Measurements from ENCODE around the gene CPSF3. TPM values are rescaled to one million over a fixed set of nuclear protein-coding genes. Genes with fewer than 3 reads are reported as not detected.

CPSF3 gene
- total RNA-seq, 2 experiments from 2014 or later: 13.2 to 13.8 TPM

GRCh38 chr2:9441556-9441955, 18.1 kb downstream of the CPSF3 start:
- ChIA-PET CTCF (no interaction called here), POLR2A (no interaction called here)
- no peak for ATAC-seq (ENCODE audit: poor library complexity)
- Histone ChIP-seq H3K27ac (ENCODE audit: low read depth in 1 of 2, low read length in 2 of 2) (no peak overlapping the region), H3K4me1 (ENCODE audit: insufficient read depth, low read length) (no peaks in the 10 kb centered on the region), H3K36me3 (ENCODE audit: insufficient read depth, low read length) (peaks cover 43% of the 10 kb centered on the region), H3K9me3 (ENCODE audit: control insufficient read depth in 1 of 2, insufficient read depth in 1 of 2, low read length in 2 of 2) (no peaks in the 10 kb centered on the region), H3K4me3 (ENCODE audit: low read length) (no peak overlapping the region), H3K27me3 (ENCODE audit: control insufficient read depth in 1 of 2, insufficient read depth in 2 of 2, low read length in 2 of 2) (no peaks in the 10 kb centered on the region)
- intact Hi-C loops (cut with DNase I, micrococcal nuclease): no loop called here
- Mint-ChIP-seq H3K27ac (no peak overlapping the region), H3K27me3 (no peaks in the 10 kb centered on the region), H3K36me3 (ENCODE audit: low read depth) (peaks cover 77% of the 10 kb centered on the region), H3K9me3 (no peaks in the 10 kb centered on the region), H3K4me1 (ENCODE audit: low read depth) (peaks cover 9% of the 10 kb centered on the region), H3K4me3 (no peak overlapping the region)
- TF ChIP-seq, protein P1, sequence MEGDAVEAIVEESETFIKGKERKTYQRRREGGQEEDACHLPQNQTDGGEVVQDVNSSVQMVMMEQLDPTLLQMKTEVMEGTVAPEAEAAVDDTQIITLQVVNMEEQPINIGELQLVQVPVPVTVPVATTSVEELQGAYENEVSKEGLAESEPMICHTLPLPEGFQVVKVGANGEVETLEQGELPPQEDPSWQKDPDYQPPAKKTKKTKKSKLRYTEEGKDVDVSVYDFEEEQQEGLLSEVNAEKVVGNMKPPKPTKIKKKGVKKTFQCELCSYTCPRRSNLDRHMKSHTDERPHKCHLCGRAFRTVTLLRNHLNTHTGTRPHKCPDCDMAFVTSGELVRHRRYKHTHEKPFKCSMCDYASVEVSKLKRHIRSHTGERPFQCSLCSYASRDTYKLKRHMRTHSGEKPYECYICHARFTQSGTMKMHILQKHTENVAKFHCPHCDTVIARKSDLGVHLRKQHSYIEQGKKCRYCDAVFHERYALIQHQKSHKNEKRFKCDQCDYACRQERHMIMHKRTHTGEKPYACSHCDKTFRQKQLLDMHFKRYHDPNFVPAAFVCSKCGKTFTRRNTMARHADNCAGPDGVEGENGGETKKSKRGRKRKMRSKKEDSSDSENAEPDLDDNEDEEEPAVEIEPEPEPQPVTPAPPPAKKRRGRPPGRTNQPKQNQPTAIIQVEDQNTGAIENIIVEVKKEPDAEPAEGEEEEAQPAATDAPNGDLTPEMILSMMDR (IDR thresholded peaks at IDR 0.05): no peak
- no peak for DNase-seq

DNA sequence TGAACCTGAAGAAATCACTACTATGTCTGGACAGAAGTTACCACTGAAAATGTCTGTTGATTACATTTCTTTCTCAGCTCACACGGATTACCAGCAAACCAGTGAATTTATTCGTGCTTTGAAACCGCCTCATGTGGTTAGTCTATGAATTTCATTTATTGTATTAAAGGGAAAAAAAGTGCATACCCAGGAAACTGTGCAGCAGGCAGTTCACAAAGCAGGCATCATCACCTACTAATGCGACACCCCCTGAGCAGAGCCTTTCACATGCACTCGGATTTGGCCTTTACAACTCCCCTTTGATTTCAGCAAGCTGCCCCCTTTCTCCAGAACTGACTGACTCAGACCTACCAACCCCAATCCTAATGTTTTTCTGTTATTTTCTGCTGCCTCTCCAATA, 20.1 kb downstream of the CPSF3 start:
- ATAC-seq (ENCODE audit: poor library complexity) (no peak), DNase-seq (no peak)
- TF ChIP-seq, protein P1 (IDR thresholded peaks at IDR 0.05): no peak
- H3K4me3 Mint-ChIP-seq: no peak overlapping the region
- no peaks in the 10 kb centered on the region for H3K27me3 ChIP-seq (ENCODE audit: control insufficient read depth in 1 of 2, insufficient read depth in 2 of 2, low read length in 2 of 2)
- no peaks in the 10 kb centered on the region for H3K27me3 Mint-ChIP-seq
- H3K27ac ChIP-seq (ENCODE audit: low read depth in 1 of 2, low read length in 2 of 2): no peak overlapping the region
- no peaks in the 10 kb centered on the region for H3K9me3 Mint-ChIP-seq
- no peaks in the 10 kb centered on the region for H3K4me1 ChIP-seq (ENCODE audit: insufficient read depth, low read length)
- intact Hi-C loops (cut with DNase I, micrococcal nuclease): no loop called here
- H3K4me1 Mint-ChIP-seq (ENCODE audit: low read depth): peaks cover 9% of the 10 kb centered on the region
- no peak overlapping the region for H3K27ac Mint-ChIP-seq
- no peaks in the 10 kb centered on the region for H3K9me3 ChIP-seq (ENCODE audit: control insufficient read depth in 1 of 2, insufficient read depth in 1 of 2, low read length in 2 of 2)
- peaks cover 70% of the 10 kb centered on the region for H3K36me3 Mint-ChIP-seq (ENCODE audit: low read depth)
- ChIA-PET POLR2A (no interaction called here), CTCF (no interaction called here)
- H3K36me3 ChIP-seq (ENCODE audit: insufficient read depth, low read length): peaks cover 49% of the 10 kb centered on the region
- H3K4me3 ChIP-seq (ENCODE audit: low read length): no peak overlapping the region

DNA sequence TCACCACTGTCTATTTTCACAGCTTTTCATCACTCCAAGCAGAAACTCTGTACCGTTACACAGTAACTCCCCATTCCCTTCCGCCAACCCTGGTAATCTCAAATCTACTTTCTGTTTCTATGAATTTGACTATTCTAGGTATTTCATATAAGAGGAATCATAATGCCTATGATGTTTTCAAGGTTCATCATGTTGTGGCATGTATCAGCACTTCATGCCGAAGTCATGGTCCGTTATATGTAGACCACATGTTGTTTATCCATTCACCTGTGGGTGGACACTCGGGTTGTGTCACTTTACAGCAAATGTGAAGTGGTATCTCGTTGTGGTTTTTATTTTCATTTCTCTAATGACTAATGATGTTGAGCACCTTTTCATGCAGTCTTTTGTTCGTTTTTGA, 21.6 kb downstream of the CPSF3 start:
- H3K27ac Mint-ChIP-seq: no peak overlapping the region
- peaks cover 9% of the 10 kb centered on the region for H3K4me1 Mint-ChIP-seq (ENCODE audit: low read depth)
- no peak for ATAC-seq (ENCODE audit: poor library complexity)
- intact Hi-C loops (cut with DNase I, micrococcal nuclease): no loop called here
- no peaks in the 10 kb centered on the region for H3K4me1 ChIP-seq (ENCODE audit: insufficient read depth, low read length)
- POLR2A ChIA-PET: no interaction called here
- no peaks in the 10 kb centered on the region for H3K9me3 Mint-ChIP-seq
- no peaks in the 10 kb centered on the region for H3K27me3 ChIP-seq (ENCODE audit: control insufficient read depth in 1 of 2, insufficient read depth in 2 of 2, low read length in 2 of 2)
- peaks cover 49% of the 10 kb centered on the region for H3K36me3 ChIP-seq (ENCODE audit: insufficient read depth, low read length)
- TF ChIP-seq, protein P1 (IDR thresholded peaks at IDR 0.05): no peak
- CTCF ChIA-PET: interaction anchor here (1.2 kb wide), 1 partner anchor 10 kb away, joined by 4 read pairs; no protein-coding TSS in a partner anchor
- no peak overlapping the region for H3K4me3 ChIP-seq (ENCODE audit: low read length)
- H3K4me3 Mint-ChIP-seq: no peak overlapping the region
- H3K27ac ChIP-seq (ENCODE audit: low read depth in 1 of 2, low read length in 2 of 2): no peak overlapping the region
- H3K36me3 Mint-ChIP-seq (ENCODE audit: low read depth): peaks cover 68% of the 10 kb centered on the region
- H3K9me3 ChIP-seq (ENCODE audit: control insufficient read depth in 1 of 2, insufficient read depth in 1 of 2, low read length in 2 of 2): no peaks in the 10 kb centered on the region
- H3K27me3 Mint-ChIP-seq: no peaks in the 10 kb centered on the region
- no peak for DNase-seq

Data from CD4-positive, alpha-beta T cell (primary cell).